Esophagus squamous epithelium (tissue), 4 donors: ENCODE data around the gene CHI3L2.

Source experiments
- POLR2A ChIP-seq, 4 donors: fragments of 450-650 bp; IDR thresholded peaks; one replicate each; pipeline ENCODE4 v1.6.1; 2017; ENCODE audit warnings: antibody characterized with exemption in 4 of 4, mild to moderate bottlenecking in 4 of 4, moderate library complexity in 3 of 4
- TF ChIP-seq, protein P1 (sequence below), 6 experiments: fragments of 450-650 bp in 4 of 6; fragments of 200-600 bp in 2 of 6; sonication (generic) in 2 of 6; IDR thresholded peaks; one replicate each; pipeline ENCODE4 v1.5.1; 2016 to 2019; ENCODE audit warnings: antibody characterized with exemption in 6 of 6, mild to moderate bottlenecking in 4 of 6, moderate library complexity in 4 of 6

DNA sequence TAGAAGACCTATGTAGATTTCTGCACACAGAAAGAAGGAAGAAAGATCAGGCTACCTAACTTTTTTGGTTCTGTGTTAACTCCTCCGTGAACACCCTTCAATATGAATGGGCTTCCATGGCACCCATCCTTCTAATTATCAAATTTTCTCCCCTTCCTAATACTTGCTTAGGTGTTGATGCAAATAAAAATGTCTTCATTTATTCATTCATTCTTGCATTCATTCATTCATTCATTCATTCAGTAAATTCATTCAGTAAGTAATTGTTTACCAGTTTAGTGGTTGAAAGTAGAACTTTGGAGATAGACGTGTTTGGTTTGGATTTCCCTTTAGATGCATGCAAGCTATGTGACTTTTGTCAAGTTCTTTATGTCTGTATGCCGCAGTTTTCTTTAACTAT is 4.6 kb downstream of the CHI3L2 start:
- TF ChIP-seq, protein P1, sequence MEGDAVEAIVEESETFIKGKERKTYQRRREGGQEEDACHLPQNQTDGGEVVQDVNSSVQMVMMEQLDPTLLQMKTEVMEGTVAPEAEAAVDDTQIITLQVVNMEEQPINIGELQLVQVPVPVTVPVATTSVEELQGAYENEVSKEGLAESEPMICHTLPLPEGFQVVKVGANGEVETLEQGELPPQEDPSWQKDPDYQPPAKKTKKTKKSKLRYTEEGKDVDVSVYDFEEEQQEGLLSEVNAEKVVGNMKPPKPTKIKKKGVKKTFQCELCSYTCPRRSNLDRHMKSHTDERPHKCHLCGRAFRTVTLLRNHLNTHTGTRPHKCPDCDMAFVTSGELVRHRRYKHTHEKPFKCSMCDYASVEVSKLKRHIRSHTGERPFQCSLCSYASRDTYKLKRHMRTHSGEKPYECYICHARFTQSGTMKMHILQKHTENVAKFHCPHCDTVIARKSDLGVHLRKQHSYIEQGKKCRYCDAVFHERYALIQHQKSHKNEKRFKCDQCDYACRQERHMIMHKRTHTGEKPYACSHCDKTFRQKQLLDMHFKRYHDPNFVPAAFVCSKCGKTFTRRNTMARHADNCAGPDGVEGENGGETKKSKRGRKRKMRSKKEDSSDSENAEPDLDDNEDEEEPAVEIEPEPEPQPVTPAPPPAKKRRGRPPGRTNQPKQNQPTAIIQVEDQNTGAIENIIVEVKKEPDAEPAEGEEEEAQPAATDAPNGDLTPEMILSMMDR (IDR thresholded peaks at IDR 0.05), result no peak
- no peak for TF ChIP-seq POLR2A (IDR thresholded peaks at IDR 0.05)
